ENCODE measurements around the gene SORBS1.

GRCh38 chr10:95503001-95503400 is 58.2 kb downstream of the SORBS1 start:
- TF ChIP-seq CTCF (IDR thresholded peaks at IDR 0.05; ENCODE audit: insufficient read depth, low read depth, low read length) (no peak), EZH2 (IDR thresholded peaks at IDR 0.05; ENCODE audit: insufficient read depth, low read length) (no peak)

Measured in astrocyte (in vitro differentiated cells and primary cell).